ENCODE measurements around the gene GNG12.

DNA sequence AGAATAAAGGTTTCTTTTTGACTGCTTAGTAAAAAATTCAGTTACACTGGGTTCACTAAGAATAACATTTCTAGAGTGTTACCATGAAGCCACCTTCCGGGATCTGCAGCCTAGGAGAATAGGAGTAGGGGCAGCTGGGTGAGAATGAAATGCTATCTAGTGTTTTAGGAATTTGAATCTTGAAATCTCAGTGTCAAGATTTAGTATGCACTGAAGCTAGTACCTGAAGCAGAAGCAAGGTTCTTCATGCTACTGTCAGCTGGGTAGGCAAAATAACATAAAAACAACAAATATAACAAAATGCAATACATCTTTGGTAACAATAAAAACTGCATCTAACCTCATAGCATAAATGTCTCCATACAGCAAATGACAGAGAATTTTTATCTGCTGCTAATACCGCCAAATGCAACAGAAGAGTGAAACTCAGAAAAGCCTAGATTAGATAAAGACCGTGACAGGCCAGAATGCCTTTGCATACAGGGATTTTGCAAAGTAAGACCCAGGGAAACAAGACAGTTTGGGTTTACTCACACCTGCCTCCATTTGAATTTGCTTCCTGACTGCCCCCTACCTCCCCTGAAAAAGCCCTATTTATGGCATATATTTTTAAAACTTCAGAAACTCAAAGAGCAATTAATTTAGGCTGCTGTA, 90.1 kb downstream of the GNG12 start:
- no peak for TF ChIP-seq POLR2A (IDR thresholded peaks at IDR 0.05)
- TF ChIP-seq, protein P1, sequence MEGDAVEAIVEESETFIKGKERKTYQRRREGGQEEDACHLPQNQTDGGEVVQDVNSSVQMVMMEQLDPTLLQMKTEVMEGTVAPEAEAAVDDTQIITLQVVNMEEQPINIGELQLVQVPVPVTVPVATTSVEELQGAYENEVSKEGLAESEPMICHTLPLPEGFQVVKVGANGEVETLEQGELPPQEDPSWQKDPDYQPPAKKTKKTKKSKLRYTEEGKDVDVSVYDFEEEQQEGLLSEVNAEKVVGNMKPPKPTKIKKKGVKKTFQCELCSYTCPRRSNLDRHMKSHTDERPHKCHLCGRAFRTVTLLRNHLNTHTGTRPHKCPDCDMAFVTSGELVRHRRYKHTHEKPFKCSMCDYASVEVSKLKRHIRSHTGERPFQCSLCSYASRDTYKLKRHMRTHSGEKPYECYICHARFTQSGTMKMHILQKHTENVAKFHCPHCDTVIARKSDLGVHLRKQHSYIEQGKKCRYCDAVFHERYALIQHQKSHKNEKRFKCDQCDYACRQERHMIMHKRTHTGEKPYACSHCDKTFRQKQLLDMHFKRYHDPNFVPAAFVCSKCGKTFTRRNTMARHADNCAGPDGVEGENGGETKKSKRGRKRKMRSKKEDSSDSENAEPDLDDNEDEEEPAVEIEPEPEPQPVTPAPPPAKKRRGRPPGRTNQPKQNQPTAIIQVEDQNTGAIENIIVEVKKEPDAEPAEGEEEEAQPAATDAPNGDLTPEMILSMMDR (IDR thresholded peaks at IDR 0.05), result no peak
- TF ChIP-seq POLR2AphosphoS5 (IDR thresholded peaks at IDR 0.05), result no peak

Data from prostate gland (tissue), 2 donors.